ENCODE data around the gene OMP.

OMP gene

GRCh38 chr11:77146261-77147035 is 43.8 kb downstream of the OMP start:
- Histone ChIP-seq H3K36me3 (ENCODE audit: control insufficient read depth, insufficient read depth, low read length) (no peaks in the 10 kb centered on the region), H3K9me3 (ENCODE audit: control insufficient read depth, low read length) (no peaks in the 10 kb centered on the region), H3K27ac (ENCODE audit: insufficient read depth, low read length, poor library complexity, severe bottlenecking) (no peak overlapping the region), H3K27me3 (replicated peaks; ENCODE audit: control insufficient read depth, insufficient read depth, low read length, poor library complexity, severe bottlenecking) (no peaks in the 10 kb centered on the region), H3K4me3 (ENCODE audit: insufficient read depth, low read depth, low read length, poor library complexity, severe bottlenecking) (no peak overlapping the region), H3K4me1 (ENCODE audit: control insufficient read depth, insufficient read depth, low read length, poor library complexity, severe bottlenecking) (peaks cover 4% of the 10 kb centered on the region)
- no peak for DNase-seq

- no peak overlapping the region for H3K4me3 ChIP-seq (ENCODE audit: insufficient read depth, low read depth, low read length, poor library complexity, severe bottlenecking)
- peaks cover 10% of the 10 kb centered on the region for H3K4me1 ChIP-seq (ENCODE audit: control insufficient read depth, insufficient read depth, low read length, poor library complexity, severe bottlenecking)
- H3K36me3 ChIP-seq (ENCODE audit: control insufficient read depth, insufficient read depth, low read length): no peaks in the 10 kb centered on the region
- H3K27me3 ChIP-seq (replicated peaks; ENCODE audit: control insufficient read depth, insufficient read depth, low read length, poor library complexity, severe bottlenecking): no peaks in the 10 kb centered on the region
- H3K27ac ChIP-seq (ENCODE audit: insufficient read depth, low read length, poor library complexity, severe bottlenecking): no peak overlapping the region
- DNase-seq: no peak
- H3K9me3 ChIP-seq (ENCODE audit: control insufficient read depth, low read length): no peaks in the 10 kb centered on the region
Observed at GRCh38 chr11:77147036-77147315, 44.3 kb downstream of the OMP start.

- no peaks in the 10 kb centered on the region for H3K36me3 ChIP-seq (ENCODE audit: control insufficient read depth, insufficient read depth, low read length)
- H3K27ac ChIP-seq (ENCODE audit: insufficient read depth, low read length, poor library complexity, severe bottlenecking): no peak overlapping the region
- H3K9me3 ChIP-seq (ENCODE audit: control insufficient read depth, low read length): no peaks in the 10 kb centered on the region
- H3K27me3 ChIP-seq (replicated peaks; ENCODE audit: control insufficient read depth, insufficient read depth, low read length, poor library complexity, severe bottlenecking): no peaks in the 10 kb centered on the region
- DNase-seq: peak in 1 of 3 donors; percentile 18
- peaks cover 17% of the 10 kb centered on the region for H3K4me1 ChIP-seq (ENCODE audit: control insufficient read depth, insufficient read depth, low read length, poor library complexity, severe bottlenecking)
- no peak overlapping the region for H3K4me3 ChIP-seq (ENCODE audit: insufficient read depth, low read depth, low read length, poor library complexity, severe bottlenecking)
Observed at GRCh38 chr11:77147668-77148321, 45.2 kb downstream of the OMP start.

GRCh38 chr11:77148963-77149715 is 46.5 kb downstream of the OMP start:
- Histone ChIP-seq H3K27me3 (replicated peaks; ENCODE audit: control insufficient read depth, insufficient read depth, low read length, poor library complexity, severe bottlenecking) (no peaks in the 10 kb centered on the region), H3K27ac (ENCODE audit: insufficient read depth, low read length, poor library complexity, severe bottlenecking) (no peak overlapping the region), H3K4me3 (ENCODE audit: insufficient read depth, low read depth, low read length, poor library complexity, severe bottlenecking) (no peak overlapping the region), H3K4me1 (ENCODE audit: control insufficient read depth, insufficient read depth, low read length, poor library complexity, severe bottlenecking) (peaks cover 22% of the 10 kb centered on the region), H3K9me3 (ENCODE audit: control insufficient read depth, low read length) (no peaks in the 10 kb centered on the region), H3K36me3 (ENCODE audit: control insufficient read depth, insufficient read depth, low read length) (no peaks in the 10 kb centered on the region)
- DNase-seq: no peak

- Histone ChIP-seq H3K27me3 (replicated peaks; ENCODE audit: control insufficient read depth, insufficient read depth, low read length, poor library complexity, severe bottlenecking) (no peaks in the 10 kb centered on the region), H3K27ac (ENCODE audit: insufficient read depth, low read length, poor library complexity, severe bottlenecking) (no peak overlapping the region), H3K9me3 (ENCODE audit: control insufficient read depth, low read length) (no peaks in the 10 kb centered on the region), H3K4me1 (ENCODE audit: control insufficient read depth, insufficient read depth, low read length, poor library complexity, severe bottlenecking) (peaks cover 26% of the 10 kb centered on the region), H3K36me3 (ENCODE audit: control insufficient read depth, insufficient read depth, low read length) (no peaks in the 10 kb centered on the region), H3K4me3 (ENCODE audit: insufficient read depth, low read depth, low read length, poor library complexity, severe bottlenecking) (no peak overlapping the region)
- DNase-seq: no peak
Observed at GRCh38 chr11:77149716-77150392, 47.2 kb downstream of the OMP start.

- Histone ChIP-seq H3K27me3 (replicated peaks; ENCODE audit: control insufficient read depth, insufficient read depth, low read length, poor library complexity, severe bottlenecking) (no peaks in the 10 kb centered on the region), H3K4me3 (ENCODE audit: insufficient read depth, low read depth, low read length, poor library complexity, severe bottlenecking) (no peak overlapping the region), H3K4me1 (ENCODE audit: control insufficient read depth, insufficient read depth, low read length, poor library complexity, severe bottlenecking) (peaks cover 26% of the 10 kb centered on the region), H3K36me3 (ENCODE audit: control insufficient read depth, insufficient read depth, low read length) (no peaks in the 10 kb centered on the region), H3K27ac (ENCODE audit: insufficient read depth, low read length, poor library complexity, severe bottlenecking) (no peak overlapping the region), H3K9me3 (ENCODE audit: control insufficient read depth, low read length) (no peaks in the 10 kb centered on the region)
- DNase-seq: no peak
Observed at GRCh38 chr11:77150836-77151235, 48.2 kb downstream of the OMP start.

GRCh38 chr11:77151804-77152509 is 49.3 kb downstream of the OMP start:
- Histone ChIP-seq H3K27me3 (replicated peaks; ENCODE audit: control insufficient read depth, insufficient read depth, low read length, poor library complexity, severe bottlenecking) (no peaks in the 10 kb centered on the region), H3K4me1 (ENCODE audit: control insufficient read depth, insufficient read depth, low read length, poor library complexity, severe bottlenecking) (peaks cover 26% of the 10 kb centered on the region)
- DNase-seq: peak; percentile 6 to 33 (median 27)

GRCh38 chr11:77152846-77153245 is 50.2 kb downstream of the OMP start:
- DNase-seq: no peak
- H3K4me1 ChIP-seq (ENCODE audit: control insufficient read depth, insufficient read depth, low read length, poor library complexity, severe bottlenecking): peaks cover 26% of the 10 kb centered on the region
- H3K27me3 ChIP-seq (replicated peaks; ENCODE audit: control insufficient read depth, insufficient read depth, low read length, poor library complexity, severe bottlenecking): no peaks in the 10 kb centered on the region
- no peak overlapping the region for H3K4me3 ChIP-seq (ENCODE audit: insufficient read depth, low read depth, low read length, poor library complexity, severe bottlenecking)
- no peaks in the 10 kb centered on the region for H3K36me3 ChIP-seq (ENCODE audit: control insufficient read depth, insufficient read depth, low read length)
- H3K9me3 ChIP-seq (ENCODE audit: control insufficient read depth, low read length): no peaks in the 10 kb centered on the region
- H3K27ac ChIP-seq (ENCODE audit: insufficient read depth, low read length, poor library complexity, severe bottlenecking): no peak overlapping the region

More at GRCh38 chr11:77151804-77152509, 49.3 kb downstream of the OMP start:
- Histone ChIP-seq H3K9me3 (ENCODE audit: control insufficient read depth, low read length) (no peaks in the 10 kb centered on the region), H3K27ac (ENCODE audit: insufficient read depth, low read length, poor library complexity, severe bottlenecking) (no peak overlapping the region), H3K4me3 (ENCODE audit: insufficient read depth, low read depth, low read length, poor library complexity, severe bottlenecking) (no peak overlapping the region), H3K36me3 (ENCODE audit: control insufficient read depth, insufficient read depth, low read length) (no peaks in the 10 kb centered on the region)
